WI38 (cell line): ENCODE data around the gene IGSF9.
A peak's percentile ranks its signal among the peaks of the same experiment; 100 is the strongest.

Experiments used
- H3K4me3 ChIP-seq: 2 replicates; pipeline ENCODE4 v1.5.1; 2011; ENCODE audit warnings: low read depth, mild to moderate bottlenecking, control low read depth, low read length
- CTCF ChIP-seq: IDR thresholded peaks from 2 replicates; pipeline ENCODE4 v1.5.1; 2012; ENCODE audit warnings: low read depth, mild to moderate bottlenecking, control low read depth, low read length

Gene IGSF9

GRCh38 chr1:159922511-159923202 is 22.8 kb downstream of the IGSF9 start:
- TF ChIP-seq CTCF: no peak
- H3K4me3 ChIP-seq: peak overlapping the region; percentile 98

- peak overlapping the region; percentile 98 for H3K4me3 ChIP-seq
- TF ChIP-seq CTCF: no peak
Measured at GRCh38 chr1:159921700-159922504, 23.5 kb downstream of the IGSF9 start.

GRCh38 chr1:159921251-159921650 is 24.2 kb downstream of the IGSF9 start:
- no peak for TF ChIP-seq CTCF
- no peak overlapping the region for H3K4me3 ChIP-seq

GRCh38 chr1:159920651-159921050 is 24.8 kb downstream of the IGSF9 start:
- no peak overlapping the region for H3K4me3 ChIP-seq
- no peak for TF ChIP-seq CTCF

GRCh38 chr1:159920202-159920601 is 25.2 kb downstream of the IGSF9 start:
- no peak overlapping the region for H3K4me3 ChIP-seq
- no peak for TF ChIP-seq CTCF

GRCh38 chr1:159919236-159919865 is 26.1 kb downstream of the IGSF9 start:
- TF ChIP-seq CTCF: no peak
- no peak overlapping the region for H3K4me3 ChIP-seq
